ENCODE measurements around the gene CNTNAP5. TPM values are rescaled to one million over a fixed set of nuclear protein-coding genes. Genes with fewer than 3 reads are reported as not detected.

Gene CNTNAP5
- total RNA-seq, 4 donors from 2014 or later: not detected

DNA sequence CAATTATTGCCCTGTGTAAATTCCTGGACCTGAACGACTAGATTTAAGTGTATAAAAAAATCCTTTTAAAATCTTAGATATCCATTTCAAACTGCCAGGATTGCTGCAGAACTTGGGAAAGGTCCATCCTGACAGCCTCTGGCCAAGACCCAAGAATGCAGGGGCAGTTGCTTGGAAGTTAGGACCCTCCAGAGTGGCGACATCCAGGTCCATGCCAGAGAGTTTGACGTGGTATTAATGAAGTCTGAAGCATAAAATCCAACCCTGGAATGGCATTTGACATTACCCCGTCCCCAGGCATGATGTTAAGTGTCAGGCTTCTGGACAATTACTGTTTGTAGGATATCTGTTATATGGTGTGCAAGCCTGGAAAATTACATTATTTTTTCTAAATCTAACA is 810.2 kb downstream of the CNTNAP5 start:
- TF ChIP-seq, protein P1, sequence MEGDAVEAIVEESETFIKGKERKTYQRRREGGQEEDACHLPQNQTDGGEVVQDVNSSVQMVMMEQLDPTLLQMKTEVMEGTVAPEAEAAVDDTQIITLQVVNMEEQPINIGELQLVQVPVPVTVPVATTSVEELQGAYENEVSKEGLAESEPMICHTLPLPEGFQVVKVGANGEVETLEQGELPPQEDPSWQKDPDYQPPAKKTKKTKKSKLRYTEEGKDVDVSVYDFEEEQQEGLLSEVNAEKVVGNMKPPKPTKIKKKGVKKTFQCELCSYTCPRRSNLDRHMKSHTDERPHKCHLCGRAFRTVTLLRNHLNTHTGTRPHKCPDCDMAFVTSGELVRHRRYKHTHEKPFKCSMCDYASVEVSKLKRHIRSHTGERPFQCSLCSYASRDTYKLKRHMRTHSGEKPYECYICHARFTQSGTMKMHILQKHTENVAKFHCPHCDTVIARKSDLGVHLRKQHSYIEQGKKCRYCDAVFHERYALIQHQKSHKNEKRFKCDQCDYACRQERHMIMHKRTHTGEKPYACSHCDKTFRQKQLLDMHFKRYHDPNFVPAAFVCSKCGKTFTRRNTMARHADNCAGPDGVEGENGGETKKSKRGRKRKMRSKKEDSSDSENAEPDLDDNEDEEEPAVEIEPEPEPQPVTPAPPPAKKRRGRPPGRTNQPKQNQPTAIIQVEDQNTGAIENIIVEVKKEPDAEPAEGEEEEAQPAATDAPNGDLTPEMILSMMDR (IDR thresholded peaks at IDR 0.05 in 4 of 5, conservative IDR thresholded peaks at IDR 0.05 in 1 of 5): no peak
- no peak for TF ChIP-seq POLR2A (IDR thresholded peaks at IDR 0.05)
- no peak for ATAC-seq
- no peak overlapping the region for H3K27ac ChIP-seq
- no peak for DNase-seq
- H3K9me3 ChIP-seq: no peaks in the 10 kb centered on the region
- in situ Hi-C loops (cut with MboI; ENCODE audit: low sequenced_read_pairs in 4 of 4) (no loop called here), intact Hi-C loops (cut with DNase I; ENCODE audit: low total_unique reads) (no loop called here)
- no peak overlapping the region for H3K4me3 ChIP-seq
- no peaks in the 10 kb centered on the region for H3K4me1 ChIP-seq
- no peaks in the 10 kb centered on the region for H3K27me3 ChIP-seq
- H3K36me3 ChIP-seq: no peaks in the 10 kb centered on the region

GRCh38 chr2:124836416-124836815 is 811.3 kb downstream of the CNTNAP5 start:
- H3K27ac ChIP-seq: no peak overlapping the region
- no peak for ATAC-seq
- H3K36me3 ChIP-seq: no peaks in the 10 kb centered on the region
- H3K4me1 ChIP-seq: no peaks in the 10 kb centered on the region
- intact Hi-C loops (cut with DNase I; ENCODE audit: low total_unique reads): no loop called here
- DNase-seq: no peak
- in situ Hi-C loops (cut with MboI; ENCODE audit: low sequenced_read_pairs in 4 of 4): no loop called here
- no peak overlapping the region for H3K4me3 ChIP-seq
- no peaks in the 10 kb centered on the region for H3K9me3 ChIP-seq
- TF ChIP-seq, protein P1 (IDR thresholded peaks at IDR 0.05 in 4 of 5, conservative IDR thresholded peaks at IDR 0.05 in 1 of 5): no peak
- no peak for TF ChIP-seq POLR2A (IDR thresholded peaks at IDR 0.05)
- no peaks in the 10 kb centered on the region for H3K27me3 ChIP-seq

GRCh38 chr2:124837496-124837895 is 812.4 kb downstream of the CNTNAP5 start:
- intact Hi-C loops (cut with DNase I; ENCODE audit: low total_unique reads) (no loop called here), in situ Hi-C loops (cut with MboI; ENCODE audit: low sequenced_read_pairs in 4 of 4) (no loop called here)
- ATAC-seq: no peak

DNA sequence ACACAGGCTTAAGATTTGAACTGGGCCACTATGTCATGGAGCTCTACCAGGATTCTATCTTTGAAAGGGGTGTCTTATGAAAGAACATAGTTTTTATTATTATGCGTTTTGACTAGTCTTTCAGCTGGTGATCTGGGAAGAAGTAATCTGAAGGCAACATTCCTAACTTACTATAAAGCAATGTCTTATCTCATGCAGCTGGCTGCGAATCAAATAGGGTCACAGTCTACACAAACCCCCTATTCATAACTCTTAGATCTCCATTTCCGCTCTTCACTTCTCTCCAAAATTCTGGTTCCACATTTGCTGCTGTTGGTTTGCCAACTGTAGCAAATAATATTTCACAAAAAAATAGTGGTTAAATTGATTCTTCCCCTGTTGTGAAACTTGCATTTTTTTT is 813.3 kb downstream of the CNTNAP5 start:
- no peaks in the 10 kb centered on the region for H3K36me3 ChIP-seq
- DNase-seq (no peak), ATAC-seq (no peak)
- H3K4me3 ChIP-seq: no peak overlapping the region
- H3K27ac ChIP-seq: no peak overlapping the region
- no peaks in the 10 kb centered on the region for H3K9me3 ChIP-seq
- no peak for TF ChIP-seq POLR2A (IDR thresholded peaks at IDR 0.05)
- TF ChIP-seq, protein P1 (IDR thresholded peaks at IDR 0.05 in 4 of 5, conservative IDR thresholded peaks at IDR 0.05 in 1 of 5): no peak
- H3K27me3 ChIP-seq: no peaks in the 10 kb centered on the region
- in situ Hi-C loops (cut with MboI; ENCODE audit: low sequenced_read_pairs in 4 of 4) (no loop called here), intact Hi-C loops (cut with DNase I; ENCODE audit: low total_unique reads) (no loop called here)
- no peaks in the 10 kb centered on the region for H3K4me1 ChIP-seq

More at GRCh38 chr2:124837496-124837895, 812.4 kb downstream of the CNTNAP5 start:
- Histone ChIP-seq H3K27me3 (no peaks in the 10 kb centered on the region), H3K36me3 (no peaks in the 10 kb centered on the region), H3K4me1 (no peaks in the 10 kb centered on the region), H3K27ac (no peak overlapping the region), H3K4me3 (no peak overlapping the region), H3K9me3 (no peaks in the 10 kb centered on the region)
- TF ChIP-seq, protein P1 (IDR thresholded peaks at IDR 0.05 in 4 of 5, conservative IDR thresholded peaks at IDR 0.05 in 1 of 5): no peak
- TF ChIP-seq POLR2A (IDR thresholded peaks at IDR 0.05): no peak
- DNase-seq: no peak

DNA sequence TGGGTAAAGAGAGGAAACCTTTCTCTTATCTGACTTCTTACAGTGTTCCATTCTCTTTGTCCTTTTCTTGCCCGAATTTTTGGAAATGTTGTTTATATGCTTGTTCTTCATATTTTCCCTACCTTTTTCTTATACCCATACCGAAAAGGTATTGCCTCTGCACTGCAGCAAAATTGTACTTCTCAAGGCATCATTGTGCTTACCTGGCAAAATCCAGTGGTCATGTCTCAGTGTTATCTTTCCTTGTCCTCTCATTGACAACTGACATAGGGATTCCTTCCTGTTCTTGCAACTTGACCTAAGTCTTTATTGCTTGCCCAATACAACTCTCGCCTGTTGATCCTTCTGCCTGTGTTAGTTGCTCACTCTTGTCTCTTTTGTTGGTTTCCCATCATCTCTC is 842.2 kb downstream of the CNTNAP5 start:
- Histone ChIP-seq H3K4me3 (no peak overlapping the region), H3K27ac (no peak overlapping the region), H3K9me3 (no peaks in the 10 kb centered on the region), H3K4me1 (no peaks in the 10 kb centered on the region), H3K27me3 (no peaks in the 10 kb centered on the region), H3K36me3 (no peaks in the 10 kb centered on the region)
- TF ChIP-seq, protein P1 (IDR thresholded peaks at IDR 0.05 in 4 of 5, conservative IDR thresholded peaks at IDR 0.05 in 1 of 5): no peak
- TF ChIP-seq POLR2A (IDR thresholded peaks at IDR 0.05): no peak
- DNase-seq (no peak), ATAC-seq (no peak)
- in situ Hi-C loops (cut with MboI; ENCODE audit: low sequenced_read_pairs in 4 of 4): no loop called here
- intact Hi-C loops (cut with DNase I; ENCODE audit: low total_unique reads): no loop called here

All from gastrocnemius medialis (tissue), 4 donors.